Fibroblast of pulmonary artery (primary cell): ENCODE measurements around the gene C16orf46.

ENCODE experiments used
- DNase-seq: peaks from one replicate; pipeline ENCODE4 v3.0.0-alpha.2; 2010; ENCODE audit warnings: low read depth
- H3K4me3 ChIP-seq: replicated peaks from 2 replicates; pipeline ENCODE4 v1.5.1; 2011; ENCODE audit warnings: low read depth, mild to moderate bottlenecking, control low read depth, low read length, moderate library complexity
- TF ChIP-seq, protein P1 (sequence below): IDR thresholded peaks from 2 replicates; pipeline ENCODE4 v1.5.1; 2011; ENCODE audit warnings: mild to moderate bottlenecking, control low read depth, low read length, inconsistent platforms; ENCODE audit errors: missing control alignments

The C16orf46 gene

DNA sequence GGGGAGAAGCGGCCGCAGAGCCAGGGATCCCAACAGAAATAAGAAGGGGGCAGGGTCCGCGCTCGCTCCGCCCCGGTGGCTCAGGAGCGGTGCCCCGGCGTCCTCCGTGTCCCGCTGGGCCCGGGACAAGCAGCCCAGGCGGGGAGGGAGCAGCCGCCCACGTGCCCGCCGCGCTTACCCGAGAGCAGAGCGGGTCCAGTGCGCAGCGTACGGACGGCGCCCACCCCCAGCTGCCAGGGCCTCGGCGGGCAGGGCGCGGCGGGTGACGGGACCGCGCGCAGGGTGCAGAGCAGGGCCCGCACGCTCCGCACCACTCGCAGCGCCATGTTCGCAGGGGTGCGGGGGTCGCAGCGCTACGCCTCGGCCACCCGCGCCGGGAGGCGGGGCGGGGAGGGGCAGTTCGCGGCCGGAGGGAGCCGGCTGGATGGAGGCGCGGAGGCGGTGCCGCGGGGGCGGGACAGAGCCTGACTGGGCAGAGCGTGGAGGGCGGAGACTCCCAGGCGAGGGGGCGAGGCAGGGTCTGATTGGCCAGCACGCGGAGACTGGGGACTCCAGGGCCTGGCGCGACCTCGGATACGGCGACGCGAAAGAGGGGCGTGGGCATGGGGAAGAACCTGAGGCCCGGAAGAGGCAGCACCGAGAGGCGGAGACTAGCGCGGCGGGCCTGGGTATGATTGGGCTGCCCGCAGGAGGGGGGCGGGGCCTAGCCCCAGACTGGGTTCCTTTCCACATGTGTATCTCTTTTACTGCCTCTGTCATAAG lies 19.1 kb upstream of the C16orf46 start, which contains the start of gene GCSH:
Gene GCSH (minus strand): TSS at position 443 of the 762 bp plus-strand sequence. CDS start 117 bp downstream, at position 326.
- TF ChIP-seq, protein P1, sequence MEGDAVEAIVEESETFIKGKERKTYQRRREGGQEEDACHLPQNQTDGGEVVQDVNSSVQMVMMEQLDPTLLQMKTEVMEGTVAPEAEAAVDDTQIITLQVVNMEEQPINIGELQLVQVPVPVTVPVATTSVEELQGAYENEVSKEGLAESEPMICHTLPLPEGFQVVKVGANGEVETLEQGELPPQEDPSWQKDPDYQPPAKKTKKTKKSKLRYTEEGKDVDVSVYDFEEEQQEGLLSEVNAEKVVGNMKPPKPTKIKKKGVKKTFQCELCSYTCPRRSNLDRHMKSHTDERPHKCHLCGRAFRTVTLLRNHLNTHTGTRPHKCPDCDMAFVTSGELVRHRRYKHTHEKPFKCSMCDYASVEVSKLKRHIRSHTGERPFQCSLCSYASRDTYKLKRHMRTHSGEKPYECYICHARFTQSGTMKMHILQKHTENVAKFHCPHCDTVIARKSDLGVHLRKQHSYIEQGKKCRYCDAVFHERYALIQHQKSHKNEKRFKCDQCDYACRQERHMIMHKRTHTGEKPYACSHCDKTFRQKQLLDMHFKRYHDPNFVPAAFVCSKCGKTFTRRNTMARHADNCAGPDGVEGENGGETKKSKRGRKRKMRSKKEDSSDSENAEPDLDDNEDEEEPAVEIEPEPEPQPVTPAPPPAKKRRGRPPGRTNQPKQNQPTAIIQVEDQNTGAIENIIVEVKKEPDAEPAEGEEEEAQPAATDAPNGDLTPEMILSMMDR: no peak
- DNase-seq: peak; percentile 99

DNA sequence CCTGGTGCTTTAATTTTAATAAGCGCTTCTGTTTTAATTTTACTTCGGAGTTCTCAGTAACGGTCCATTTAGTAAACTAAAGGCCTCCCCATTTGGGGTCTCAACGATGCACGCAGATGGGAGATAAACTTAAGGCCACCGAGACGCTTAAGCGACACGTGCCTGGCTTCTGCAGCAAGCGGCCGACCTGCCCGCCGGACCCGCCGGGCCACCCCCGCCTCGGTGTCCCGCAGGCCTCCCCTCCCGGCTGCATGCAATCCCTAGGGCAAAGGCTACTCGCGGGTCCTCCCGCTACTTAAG lies 18.6 kb upstream of the C16orf46 start:
- DNase-seq: no peak
- TF ChIP-seq, protein P1: no peak
- H3K4me3 ChIP-seq: peak overlapping the region; percentile 78

More for the DNA sequence above, 19.1 kb upstream of the C16orf46 start, which contains the start of gene GCSH:
- peak within 1 kb of the TSS; percentile 78 for H3K4me3 ChIP-seq

DNA sequence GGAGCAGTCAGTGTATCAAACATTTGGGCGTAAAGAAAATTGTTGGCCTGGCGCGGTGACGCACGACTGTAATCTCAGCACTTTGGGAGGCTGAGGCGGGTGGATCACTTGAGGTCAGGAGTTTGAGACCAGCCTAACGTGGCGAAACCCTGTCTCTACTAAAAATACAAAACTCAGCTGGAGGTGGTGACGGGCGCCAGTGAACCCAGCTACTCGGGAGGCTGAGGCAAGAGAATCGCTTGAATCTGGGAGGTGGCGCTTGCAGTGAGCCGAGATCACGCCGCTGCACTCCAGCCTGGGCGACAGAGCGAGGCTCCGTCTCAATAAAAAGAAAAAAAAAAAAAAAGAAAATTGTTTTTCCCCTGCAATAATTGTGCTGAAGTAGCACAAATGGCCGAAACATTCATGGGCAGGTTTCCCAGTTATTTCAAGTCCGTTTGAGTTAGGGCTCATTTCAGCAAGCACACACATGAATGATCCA lies 17.8 kb upstream of the C16orf46 start:
- TF ChIP-seq, protein P1: no peak
- peak overlapping the region; percentile 78 for H3K4me3 ChIP-seq
- DNase-seq: peak; percentile 31

DNA sequence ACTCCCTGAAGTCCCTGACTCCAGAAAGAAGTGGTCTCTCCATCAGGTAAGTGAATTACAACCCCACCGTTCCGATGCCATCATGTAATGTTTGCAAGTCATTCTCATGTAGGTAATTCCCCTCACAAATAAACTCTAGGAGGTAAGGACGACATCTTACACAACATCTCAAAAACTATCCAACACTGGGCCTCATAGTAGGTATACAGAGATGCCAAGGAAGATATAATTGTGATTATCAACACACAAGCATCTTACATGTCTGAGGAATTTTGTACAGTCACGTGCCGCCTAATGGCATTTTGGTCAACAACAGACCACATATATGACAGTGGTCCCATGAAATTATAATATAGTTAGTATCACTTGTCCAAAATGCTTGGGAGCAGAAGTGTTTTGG lies 11.8 kb upstream of the C16orf46 start:
- no peak for DNase-seq
- TF ChIP-seq, protein P1: no peak
- H3K4me3 ChIP-seq: no peak overlapping the region

DNA sequence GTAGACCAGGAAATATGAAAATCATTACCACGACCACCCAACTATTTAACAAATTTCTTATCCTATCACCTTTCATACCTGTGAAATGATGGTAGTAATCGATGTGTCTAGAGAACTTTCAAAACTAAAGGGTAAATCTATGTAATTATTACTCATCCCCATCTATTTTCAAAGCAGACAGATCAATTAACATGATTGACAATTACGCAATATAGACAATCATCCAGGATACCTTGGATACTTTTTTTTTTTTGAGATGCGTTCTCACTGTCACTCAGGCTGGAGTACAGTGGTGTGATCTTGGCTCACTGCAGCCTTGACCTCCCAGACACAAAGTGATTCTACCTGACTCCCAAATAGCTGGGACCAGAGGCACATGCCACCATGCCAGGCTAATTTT lies 4.0 kb upstream of the C16orf46 start:
- TF ChIP-seq, protein P1: no peak
- DNase-seq: no peak
- no peak overlapping the region for H3K4me3 ChIP-seq

DNA sequence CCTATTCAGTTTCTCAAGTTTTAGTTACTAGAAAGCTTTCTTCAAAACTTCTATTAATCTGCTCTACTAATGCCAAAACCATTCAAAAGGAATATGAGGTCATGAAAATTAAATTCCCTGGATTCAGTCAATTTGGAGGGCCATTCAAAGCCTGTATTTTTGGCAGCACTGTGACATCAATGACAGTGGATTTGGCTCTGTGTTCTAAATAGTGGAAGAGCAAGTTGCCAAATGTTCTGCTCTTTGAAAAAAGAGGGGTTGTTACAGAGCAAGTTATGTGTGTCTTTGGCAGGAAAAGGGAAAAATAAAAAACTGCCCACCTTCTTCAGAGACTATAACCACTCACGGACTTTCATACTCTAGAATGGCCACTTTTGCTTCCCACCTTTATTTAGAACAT lies 3.2 kb upstream of the C16orf46 start:
- TF ChIP-seq, protein P1: no peak
- DNase-seq: no peak
- no peak overlapping the region for H3K4me3 ChIP-seq
